ENCODE measurements around the gene MOB3B.

DNA sequence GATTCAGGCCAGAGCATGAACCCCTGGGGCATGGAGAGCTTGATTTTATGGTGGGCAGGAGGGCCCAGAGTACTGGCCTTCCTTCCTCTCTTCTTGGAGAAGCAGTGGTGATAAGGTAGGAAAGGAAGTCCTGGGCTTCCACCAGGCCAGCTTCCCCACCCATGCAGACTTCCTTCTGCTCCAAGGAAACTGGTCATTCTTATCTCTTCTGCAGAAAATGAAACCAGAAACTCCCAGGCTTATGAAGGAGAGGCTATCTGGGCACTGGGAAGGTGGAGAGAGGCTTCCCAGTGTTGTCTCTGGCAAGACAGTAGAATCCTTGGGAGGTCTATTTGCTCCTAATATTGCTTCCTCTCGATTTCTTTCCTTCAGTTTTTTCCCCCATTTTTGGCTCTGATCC, 122.1 kb downstream of the MOB3B start:
- no peak for TF ChIP-seq POLR2AphosphoS5 (IDR thresholded peaks at IDR 0.05)
- TF ChIP-seq, protein P1, sequence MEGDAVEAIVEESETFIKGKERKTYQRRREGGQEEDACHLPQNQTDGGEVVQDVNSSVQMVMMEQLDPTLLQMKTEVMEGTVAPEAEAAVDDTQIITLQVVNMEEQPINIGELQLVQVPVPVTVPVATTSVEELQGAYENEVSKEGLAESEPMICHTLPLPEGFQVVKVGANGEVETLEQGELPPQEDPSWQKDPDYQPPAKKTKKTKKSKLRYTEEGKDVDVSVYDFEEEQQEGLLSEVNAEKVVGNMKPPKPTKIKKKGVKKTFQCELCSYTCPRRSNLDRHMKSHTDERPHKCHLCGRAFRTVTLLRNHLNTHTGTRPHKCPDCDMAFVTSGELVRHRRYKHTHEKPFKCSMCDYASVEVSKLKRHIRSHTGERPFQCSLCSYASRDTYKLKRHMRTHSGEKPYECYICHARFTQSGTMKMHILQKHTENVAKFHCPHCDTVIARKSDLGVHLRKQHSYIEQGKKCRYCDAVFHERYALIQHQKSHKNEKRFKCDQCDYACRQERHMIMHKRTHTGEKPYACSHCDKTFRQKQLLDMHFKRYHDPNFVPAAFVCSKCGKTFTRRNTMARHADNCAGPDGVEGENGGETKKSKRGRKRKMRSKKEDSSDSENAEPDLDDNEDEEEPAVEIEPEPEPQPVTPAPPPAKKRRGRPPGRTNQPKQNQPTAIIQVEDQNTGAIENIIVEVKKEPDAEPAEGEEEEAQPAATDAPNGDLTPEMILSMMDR (IDR thresholded peaks at IDR 0.05) = no peak
- TF ChIP-seq POLR2A (IDR thresholded peaks at IDR 0.05) = no peak
